ENCODE measurements around the gene ABL1.
A peak's percentile ranks its signal among the peaks of the same experiment; 100 is the strongest.

ABL1 gene

DNA sequence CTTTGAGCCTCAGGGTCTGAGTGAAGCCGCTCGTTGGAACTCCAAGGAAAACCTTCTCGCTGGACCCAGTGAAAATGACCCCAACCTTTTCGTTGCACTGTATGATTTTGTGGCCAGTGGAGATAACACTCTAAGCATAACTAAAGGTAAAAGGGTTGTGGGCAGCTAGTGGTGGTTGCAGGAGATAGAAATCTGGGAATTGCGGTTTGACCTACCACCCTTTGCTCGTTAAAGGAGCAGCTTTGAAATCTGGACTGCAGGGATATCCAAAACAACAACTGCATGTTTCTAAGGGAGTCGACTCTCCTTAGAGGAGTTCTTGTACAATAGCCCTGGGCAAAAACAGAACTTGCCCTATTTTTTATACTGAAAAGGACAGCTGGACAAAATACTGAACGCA is 19.0 kb downstream of the ABL1 start:
- no peak for DNase-seq

GRCh38 chr9:130854835-130855234 is 19.8 kb downstream of the ABL1 start:
- no peak for DNase-seq

DNA sequence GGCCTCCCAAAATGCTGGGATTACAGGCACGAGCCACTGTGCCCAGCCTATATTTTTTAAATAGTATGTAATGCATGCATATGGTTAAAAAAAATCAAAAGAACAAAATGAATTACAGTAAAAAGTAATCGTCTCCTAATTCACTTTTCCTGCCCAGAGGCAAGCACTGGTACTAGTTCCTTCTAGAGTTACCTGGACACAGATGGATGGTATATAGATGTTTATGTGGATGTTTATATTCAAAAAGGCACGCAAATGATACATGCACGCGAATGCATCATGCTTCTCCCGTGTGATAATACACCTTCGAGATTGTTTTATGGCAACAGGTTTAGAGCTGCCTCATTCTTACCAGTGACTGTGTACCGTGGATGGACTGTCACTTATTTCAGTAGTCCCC is 21.4 kb downstream of the ABL1 start:
- no peak for DNase-seq

DNA sequence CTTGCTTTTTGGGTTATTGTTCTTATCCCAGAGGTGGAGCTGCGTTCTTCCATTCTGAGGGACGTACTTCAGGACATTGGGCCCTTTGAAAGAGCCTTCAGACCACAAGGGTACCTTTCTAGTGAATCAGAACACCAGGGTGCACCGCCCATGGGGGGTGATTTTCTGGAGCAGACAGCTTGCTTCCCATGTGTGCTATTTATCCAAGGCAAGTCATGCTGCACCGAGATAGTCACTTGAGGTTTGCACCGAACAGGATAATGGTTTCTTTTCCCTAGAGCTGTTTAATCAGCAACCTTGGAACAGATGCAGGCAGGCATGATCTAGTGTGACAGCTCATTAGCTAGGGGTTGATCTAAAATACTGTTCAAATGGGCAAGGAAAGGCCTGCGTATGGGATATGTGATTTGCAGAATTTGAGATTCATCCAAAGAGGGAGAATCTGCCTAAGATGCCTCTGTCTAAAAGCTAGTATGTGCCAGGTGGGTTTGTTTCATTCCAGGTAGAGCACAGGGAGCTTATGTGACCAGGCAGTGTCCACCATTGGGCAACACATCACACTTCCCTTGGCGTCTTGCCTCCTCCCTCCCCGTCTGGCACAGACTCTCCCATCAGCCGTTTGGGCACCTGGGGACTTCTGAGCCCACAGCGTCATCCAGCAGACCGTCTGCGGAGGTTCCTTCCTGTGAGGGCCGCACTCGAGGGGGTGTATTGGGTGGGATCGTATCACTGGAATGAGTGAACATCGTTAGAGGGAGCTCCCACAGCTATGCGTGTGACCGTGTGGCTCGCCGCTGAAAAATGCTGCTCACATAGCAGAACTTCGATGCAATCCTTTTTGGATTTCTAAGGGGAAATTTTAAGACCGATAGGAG is 23.0 kb downstream of the ABL1 start:
- no peak for DNase-seq

DNA sequence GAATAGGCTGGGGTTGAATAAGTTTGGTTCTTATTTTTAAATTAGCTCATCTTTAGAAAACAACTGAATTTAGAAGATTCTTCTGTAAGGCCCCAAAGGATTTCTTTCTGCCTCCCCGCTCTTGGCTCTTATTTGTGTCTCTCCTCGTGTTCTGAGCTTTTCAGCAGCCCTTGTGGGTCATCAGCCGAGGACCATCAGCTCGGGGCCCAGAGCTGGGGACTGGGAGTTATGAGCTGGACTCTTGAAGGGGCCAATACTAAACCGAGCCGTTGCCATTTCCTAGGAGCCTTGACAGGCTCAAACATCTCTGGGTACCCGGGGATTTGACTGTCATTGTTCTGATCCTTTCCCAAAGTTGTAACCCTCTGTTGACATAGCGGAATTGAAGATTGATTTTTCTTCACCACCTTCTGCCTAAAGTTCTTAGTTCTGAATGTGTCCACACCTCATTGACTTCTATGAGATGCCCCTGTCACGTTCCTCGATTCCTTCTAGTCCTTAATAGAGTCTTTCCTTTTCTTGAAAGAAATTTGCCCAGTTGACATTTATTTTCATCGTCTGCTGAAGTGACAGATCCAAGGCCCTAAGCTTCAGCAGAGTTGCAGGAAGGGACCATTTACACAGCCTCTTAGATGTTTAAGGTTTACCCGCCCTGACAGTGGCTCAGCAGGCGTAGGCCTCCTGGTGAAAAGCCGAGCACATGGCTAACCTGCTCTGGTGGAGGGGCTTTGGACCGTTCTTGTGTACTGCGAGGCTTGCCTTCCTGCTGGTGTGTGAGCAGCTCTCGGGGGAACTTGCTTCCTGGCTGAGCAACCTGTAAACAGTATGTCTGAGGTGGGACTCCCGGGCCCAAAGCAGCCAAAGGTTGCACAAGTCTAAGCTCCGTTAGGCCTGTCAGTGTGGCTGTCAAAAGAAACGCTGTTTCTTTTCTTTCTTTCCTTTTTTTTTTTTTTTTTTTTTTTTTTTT is 24.0 kb downstream of the ABL1 start:
- no peak for DNase-seq

GRCh38 chr9:130860458-130861316 is 25.6 kb downstream of the ABL1 start:
- no peak for DNase-seq

DNA sequence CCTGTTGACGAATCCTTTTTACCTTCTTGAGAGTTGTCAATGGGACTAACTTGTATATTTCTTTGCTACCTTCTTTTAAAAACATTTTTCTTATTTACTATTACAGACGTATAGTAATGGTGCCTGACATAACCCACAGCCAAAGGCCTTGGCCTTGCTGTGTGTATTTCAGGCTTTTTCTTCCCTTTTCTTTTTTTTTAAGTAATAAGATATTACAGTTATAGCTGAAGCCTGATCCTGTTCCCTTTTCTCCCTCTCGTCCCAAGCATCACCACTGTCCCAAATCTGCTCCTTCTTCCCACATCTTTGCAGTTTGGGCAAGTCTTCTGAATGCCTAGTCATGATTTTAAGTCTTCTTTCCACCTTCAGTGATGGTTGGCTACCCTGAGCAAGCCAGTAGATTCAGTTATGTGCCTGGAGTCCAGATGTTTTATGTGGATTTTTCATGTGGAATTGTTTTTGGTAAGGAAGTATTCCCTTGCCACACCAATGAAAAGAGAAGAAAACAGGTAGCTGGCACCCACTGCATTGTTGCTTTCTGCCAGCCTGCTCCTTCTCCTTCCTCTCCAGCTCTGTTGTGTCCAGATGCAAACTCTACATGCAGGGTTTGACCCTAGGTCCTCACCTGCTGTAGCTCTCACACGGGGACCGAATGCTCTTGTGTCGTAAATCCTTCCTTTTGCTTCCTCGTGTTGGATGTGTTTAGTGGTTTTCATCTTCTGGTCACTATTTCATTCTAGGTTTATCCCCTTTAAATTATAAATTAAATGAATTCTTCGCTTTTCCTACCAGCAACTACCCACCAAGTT is 26.5 kb downstream of the ABL1 start:
- DNase-seq, result no peak

- DNase-seq, result no peak
Observed at GRCh38 chr9:130862217-130862616, 27.2 kb downstream of the ABL1 start.

DNA sequence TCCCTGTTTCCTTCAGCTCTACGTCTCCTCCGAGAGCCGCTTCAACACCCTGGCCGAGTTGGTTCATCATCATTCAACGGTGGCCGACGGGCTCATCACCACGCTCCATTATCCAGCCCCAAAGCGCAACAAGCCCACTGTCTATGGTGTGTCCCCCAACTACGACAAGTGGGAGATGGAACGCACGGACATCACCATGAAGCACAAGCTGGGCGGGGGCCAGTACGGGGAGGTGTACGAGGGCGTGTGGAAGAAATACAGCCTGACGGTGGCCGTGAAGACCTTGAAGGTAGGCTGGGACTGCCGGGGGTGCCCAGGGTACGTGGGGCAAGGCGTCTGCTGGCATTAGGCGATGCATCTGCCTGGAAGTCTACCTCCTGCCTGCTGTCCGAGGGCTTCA is 27.7 kb downstream of the ABL1 start:
- no peak for DNase-seq

DNA sequence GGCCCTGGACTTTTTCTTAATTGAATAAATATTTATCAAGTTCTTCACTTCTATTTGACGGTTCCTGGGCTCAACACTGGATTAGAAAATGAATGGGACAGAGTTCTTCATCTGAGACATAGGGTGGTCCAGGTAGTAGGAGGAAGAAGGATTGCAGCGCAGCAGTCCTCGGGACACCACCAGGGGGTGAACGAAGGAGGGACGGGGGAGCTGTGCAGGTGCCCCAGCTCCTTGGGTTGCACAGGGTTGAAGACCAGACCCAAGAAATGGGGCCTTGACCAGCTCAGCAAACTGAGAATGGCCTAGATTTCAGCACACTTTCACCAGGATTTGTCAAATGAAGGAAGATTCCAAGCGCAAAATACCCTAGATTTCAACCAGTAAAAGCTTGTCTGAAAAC is 29.5 kb downstream of the ABL1 start:
- DNase-seq, result no peak

- DNase-seq, result no peak
Observed at GRCh38 chr9:130865921-130866320, 30.9 kb downstream of the ABL1 start.

DNA sequence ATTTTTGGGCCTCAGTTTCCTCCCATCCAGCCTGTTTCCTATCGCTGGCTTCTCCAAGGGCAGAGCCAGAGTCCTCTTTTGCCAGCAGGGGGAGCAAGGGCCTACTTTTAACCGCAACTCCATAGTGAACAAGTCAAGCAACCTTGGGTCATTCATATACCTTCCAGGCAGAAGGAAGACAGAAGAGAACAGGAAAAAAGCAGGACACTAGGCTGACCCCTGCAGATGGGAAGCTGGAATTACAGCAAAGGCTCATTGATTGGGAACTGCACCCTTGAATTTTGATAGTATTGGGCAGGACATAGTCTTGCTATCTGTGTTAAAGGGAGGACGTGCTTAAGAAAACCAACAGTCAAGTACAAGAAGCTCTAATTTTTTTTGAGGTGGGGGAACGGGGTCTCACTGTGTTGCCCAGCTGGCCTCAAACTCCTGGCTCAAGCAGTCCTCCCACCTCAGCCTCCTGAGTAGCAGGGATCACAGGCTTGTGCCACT is 31.5 kb downstream of the ABL1 start:
- DNase-seq, result peak; percentile 78

GRCh38 chr9:130867556-130867955 is 32.5 kb downstream of the ABL1 start:
- no peak for DNase-seq

GRCh38 chr9:130868230-130868629 is 33.2 kb downstream of the ABL1 start:
- no peak for DNase-seq

DNA sequence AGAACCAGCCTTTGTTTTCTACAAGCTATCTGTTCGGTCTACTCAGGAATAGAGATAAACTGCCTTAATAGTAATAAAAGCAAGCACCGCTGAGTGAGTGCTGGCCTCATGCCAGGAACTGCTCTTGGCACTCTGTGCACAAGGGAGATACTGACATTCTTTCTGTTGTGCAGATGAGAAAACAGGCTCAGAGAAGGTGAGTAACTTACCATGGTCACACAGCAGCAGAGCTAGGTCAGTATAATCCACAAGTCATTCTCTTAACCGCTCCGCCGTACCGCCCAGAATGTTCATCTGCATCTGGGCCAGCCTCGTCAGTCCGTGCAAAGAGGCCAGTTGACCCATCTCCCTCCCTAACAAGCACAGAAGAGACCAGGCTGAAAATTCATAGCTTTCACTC is 34.2 kb downstream of the ABL1 start:
- no peak for DNase-seq

- no peak for DNase-seq
Observed at GRCh38 chr9:130870491-130871381, 35.7 kb downstream of the ABL1 start.

DNA sequence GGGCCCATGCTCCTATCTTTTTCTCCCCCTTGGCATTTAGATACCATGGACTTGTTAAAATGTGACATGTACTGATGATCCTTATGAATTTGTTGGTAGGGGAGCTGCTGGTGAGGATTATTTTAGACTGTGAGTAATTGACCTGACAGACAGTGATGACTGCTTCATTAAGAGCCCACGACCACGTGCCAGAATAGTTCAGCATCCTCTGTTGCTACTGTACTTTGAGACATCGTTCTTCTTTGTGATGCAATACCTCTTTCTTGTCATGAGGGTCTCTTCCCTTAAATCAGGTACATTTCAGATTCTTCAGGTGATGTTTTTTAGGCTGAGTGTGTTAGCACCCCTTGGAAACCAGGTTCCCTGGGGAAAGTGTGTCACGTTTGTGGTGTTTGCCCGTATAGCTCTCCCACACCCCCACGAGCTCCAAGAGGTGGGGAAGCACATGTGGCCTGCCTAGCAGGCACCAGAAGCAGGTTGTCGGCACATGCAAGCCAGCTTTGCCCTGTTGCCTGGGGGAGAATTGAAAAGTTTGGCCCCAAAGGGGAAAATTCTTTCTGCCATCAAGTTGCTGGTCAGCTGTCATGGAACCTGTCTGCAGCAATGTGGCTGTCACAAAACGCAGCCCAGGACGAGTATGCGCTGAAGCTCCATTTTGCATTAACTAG is 36.5 kb downstream of the ABL1 start:
- no peak for DNase-seq

- DNase-seq, result no peak
Observed at GRCh38 chr9:130872093-130872492, 37.0 kb downstream of the ABL1 start.

GRCh38 chr9:130872508-130872907 is 37.5 kb downstream of the ABL1 start:
- no peak for DNase-seq

DNA sequence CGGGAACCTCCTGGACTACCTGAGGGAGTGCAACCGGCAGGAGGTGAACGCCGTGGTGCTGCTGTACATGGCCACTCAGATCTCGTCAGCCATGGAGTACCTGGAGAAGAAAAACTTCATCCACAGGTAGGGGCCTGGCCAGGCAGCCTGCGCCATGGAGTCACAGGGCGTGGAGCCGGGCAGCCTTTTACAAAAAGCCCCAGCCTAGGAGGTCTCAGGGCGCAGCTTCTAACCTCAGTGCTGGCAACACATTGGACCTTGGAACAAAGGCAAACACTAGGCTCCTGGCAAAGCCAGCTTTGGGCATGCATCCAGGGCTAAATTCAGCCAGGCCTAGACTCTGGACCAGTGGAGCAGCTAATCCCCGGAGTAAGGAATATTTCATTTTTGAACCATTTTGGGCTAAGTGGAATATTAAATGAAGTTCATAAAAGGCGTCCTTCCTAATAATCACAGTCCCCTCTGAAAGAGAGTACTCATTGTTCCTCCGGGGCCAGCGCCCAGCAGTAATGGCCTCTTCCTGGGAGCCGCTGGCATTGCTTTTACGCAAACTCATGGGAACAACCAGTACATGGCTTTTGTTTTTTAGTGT is 38.0 kb downstream of the ABL1 start:
- no peak for DNase-seq
